Smooth muscle cell (in vitro differentiated cells): ENCODE measurements around the gene DEPP1. TPM values are rescaled to one million over a fixed set of nuclear protein-coding genes. Genes with fewer than 3 reads are reported as not detected.

Experiments
- DNase-seq: peaks from one replicate; lab custom pipeline; 2025; ENCODE audit not compliant: unreplicated experiment; lab: John Stamatoyannopoulos, UW
- H2AFZ ChIP-seq: fragments of 200-600 bp; sonication (generic); 2 replicates; pipeline ENCODE4 v1.6.0; 2016; ENCODE audit warnings: antibody characterized with exemption, low read depth, mild to moderate bottlenecking
- H3F3A ChIP-seq: fragments of 200-600 bp; sonication (generic); 2 replicates; pipeline ENCODE4 v1.6.0; 2017; ENCODE audit warnings: antibody characterized with exemption, low read depth
- H3K27ac ChIP-seq: fragments of 200-600 bp; sonication (generic); 2 replicates; pipeline ENCODE4 v1.5.1; 2016; ENCODE audit warnings: low read depth, mild to moderate bottlenecking
- H3K27me3 ChIP-seq: fragments of 200-600 bp; sonication (generic); 2 replicates; pipeline ENCODE4 v1.6.1; 2016; ENCODE audit warnings: low read depth, mild to moderate bottlenecking
- H3K36me3 ChIP-seq: fragments of 200-600 bp; sonication (generic); 2 replicates; pipeline ENCODE4 v1.5.1; 2016; ENCODE audit warnings: low read depth
- H3K4me1 ChIP-seq: fragments of 200-600 bp; sonication (generic); 2 replicates; pipeline ENCODE4 v1.5.1; 2016; ENCODE audit warnings: low read depth
- H3K4me2 ChIP-seq: fragments of 200-600 bp; sonication (generic); 2 replicates; pipeline ENCODE4 v1.6.0; 2016; ENCODE audit warnings: mild to moderate bottlenecking
- H3K4me3 ChIP-seq: fragments of 200-600 bp; sonication (generic); 2 replicates; pipeline ENCODE4 v1.5.1; 2016; ENCODE audit warnings: mild to moderate bottlenecking
- H3K79me2 ChIP-seq: fragments of 200-600 bp; sonication (generic); 2 replicates; pipeline ENCODE4 v1.6.0; 2016; ENCODE audit warnings: low read depth, mild to moderate bottlenecking
- H3K9ac ChIP-seq: fragments of 200-600 bp; sonication (generic); 2 replicates; pipeline ENCODE4 v1.6.0; 2016; ENCODE audit warnings: low read depth
- H3K9me3 ChIP-seq: fragments of 200-600 bp; sonication (generic); replicated peaks from 2 replicates; pipeline ENCODE4 v1.5.1; 2016; ENCODE audit warnings: low read depth
- H4K20me1 ChIP-seq: fragments of 200-600 bp; sonication (generic); 2 replicates; pipeline ENCODE4 v1.6.0; 2016; ENCODE audit warnings: low read depth
- CTCF ChIP-seq: fragments of 200-600 bp; sonication (generic); IDR thresholded peaks from 2 replicates; pipeline ENCODE4 v1.5.1; 2017; ENCODE audit warnings: borderline replicate concordance, mild to moderate bottlenecking, antibody characterized with exemption; ENCODE audit not compliant: insufficient read depth, poor library complexity, severe bottlenecking
- WGBS: methylation state at CpG from one replicate; pipeline ENCODE4 v1.1.7; 2016; ENCODE audit warnings: low lambda C conversion rate; 5-methylcytosine and 5-hydroxymethylcytosine counted together
- polyA plus RNA-seq: library from polyadenylated mRNA; unstranded; fragments of >200 nt; fragmentation: Nextera tagmentation; extraction: Ambion mirVana; gene quantifications from 2 replicates; pipeline ENCODE4 v1.2.1, GENCODE V29; 2016
- total RNA-seq: library from RNA; depleted of rRNA; stranded (reverse); fragments of >200 nt; gene quantifications from 2 replicates; pipeline ENCODE4 v1.2.3, GENCODE V29; 2014

DEPP1 gene
- total and polyA plus RNA-seq, 2 experiments from 2014 or later: 12.9 to 13.2 TPM

- Histone ChIP-seq H4K20me1 (no peaks in the 10 kb centered on the region), H3K27ac (no peak overlapping the region), H3K4me3 (no peak overlapping the region), H3K4me2 (no peak overlapping the region), H2AFZ (no peak overlapping the region), H3K9me3 (no peaks in the 10 kb centered on the region), H3K27me3 (no peaks in the 10 kb centered on the region), H3F3A (no peaks in the 10 kb centered on the region), H3K4me1 (no peaks in the 10 kb centered on the region), H3K79me2 (no peaks in the 10 kb centered on the region), H3K36me3 (no peaks in the 10 kb centered on the region), H3K9ac (no peak overlapping the region)
- 45% methylated on average over 10 of the region's 10 CpGs for WGBS
- TF ChIP-seq CTCF: peak; percentile 86
- peak; percentile 77 for DNase-seq
These were observed 45.8 kb downstream of the DEPP1 start for GRCh38 chr10:44932517-44933450.

GRCh38 chr10:44931621-44932516 lies 46.7 kb downstream of the DEPP1 start:
- WGBS: 90% methylated on average over 10 of the region's 10 CpGs
- Histone ChIP-seq H3K79me2 (no peaks in the 10 kb centered on the region), H3K9me3 (no peaks in the 10 kb centered on the region), H3K4me3 (no peak overlapping the region), H3K4me2 (no peak overlapping the region), H3F3A (no peaks in the 10 kb centered on the region), H3K27ac (no peak overlapping the region), H3K27me3 (no peaks in the 10 kb centered on the region), H3K4me1 (no peaks in the 10 kb centered on the region), H4K20me1 (no peaks in the 10 kb centered on the region), H2AFZ (no peak overlapping the region), H3K9ac (no peak overlapping the region), H3K36me3 (no peaks in the 10 kb centered on the region)
- no peak for TF ChIP-seq CTCF
- no peak for DNase-seq

GRCh38 chr10:44930904-44931620 lies 47.5 kb downstream of the DEPP1 start:
- no peaks in the 10 kb centered on the region for H3K36me3 ChIP-seq
- H4K20me1 ChIP-seq: no peaks in the 10 kb centered on the region
- H3K27me3 ChIP-seq: no peaks in the 10 kb centered on the region
- H3K79me2 ChIP-seq: no peaks in the 10 kb centered on the region
- H3K4me2 ChIP-seq: no peak overlapping the region
- no peak overlapping the region for H3K27ac ChIP-seq
- H3K9me3 ChIP-seq: no peaks in the 10 kb centered on the region
- TF ChIP-seq CTCF: no peak
- no peak overlapping the region for H3K9ac ChIP-seq
- 94% methylated on average over 4 of the region's 4 CpGs for WGBS
- H3F3A ChIP-seq: no peaks in the 10 kb centered on the region
- DNase-seq: no peak
- H3K4me1 ChIP-seq: no peaks in the 10 kb centered on the region
- no peak overlapping the region for H3K4me3 ChIP-seq
- H2AFZ ChIP-seq: no peak overlapping the region
